T47D (cell line): ENCODE measurements around the gene VWA8.
"Not testable (repeated sequence)": the region's sequence is repeated elsewhere in the genome, so short reads cannot be mapped to it uniquely, and the experiment has no call there.

Experiments
- DNase-seq, 2 experiments: peaks; one replicate each; pipeline versions ENCODE4 v3.0.0 to v3.0.0-alpha.2; 2011 to 2012; ENCODE audit warnings: low read depth in 1 of 2, low spot score in 1 of 2
- JUND ChIP-seq: IDR thresholded peaks from 2 replicates; pipeline ENCODE4 v1.6.1; 2012; ENCODE audit warnings: low read depth
- in situ Hi-C: cut with HindIII; loops from 2 replicates; pipeline ENCODE4 v1.10.0; 2016; ENCODE audit warnings: low sequenced_read_pairs, low pct_unique_long_range_greater_than_20kb

Gene VWA8

DNA sequence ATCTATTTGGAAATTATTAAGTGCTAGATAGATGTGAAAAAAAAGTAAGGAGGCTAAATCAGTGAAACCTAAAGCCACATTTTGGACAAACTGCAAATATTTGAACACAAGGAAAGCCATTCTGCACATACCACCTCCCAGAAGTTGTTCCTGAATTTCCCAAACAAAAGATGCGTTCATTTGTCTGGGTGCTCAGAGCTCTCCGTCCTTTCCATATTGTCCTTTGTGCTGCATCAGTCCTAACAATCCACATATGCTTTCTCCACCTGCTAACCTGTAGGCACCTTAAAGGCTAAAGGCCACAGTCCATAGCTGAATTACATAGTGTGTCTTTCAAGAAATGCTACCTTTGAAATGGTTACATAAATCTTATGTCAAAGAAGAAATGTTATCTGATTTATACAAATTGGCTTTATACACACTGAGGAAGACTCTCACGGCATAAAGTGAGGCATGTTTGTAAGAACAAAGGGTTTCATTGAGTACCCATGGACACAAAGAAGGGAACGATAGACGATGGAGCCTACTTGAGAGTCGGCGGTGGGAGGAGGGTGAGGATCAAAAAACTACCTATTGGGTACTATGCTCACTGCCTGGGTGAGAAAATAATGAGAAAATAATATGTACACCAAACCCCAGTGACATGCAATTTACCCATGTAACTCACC lies 321.5 kb downstream of the VWA8 start:
- no peak for DNase-seq
- in situ Hi-C loops, result no loop called here
- no peak for TF ChIP-seq JUND

DNA sequence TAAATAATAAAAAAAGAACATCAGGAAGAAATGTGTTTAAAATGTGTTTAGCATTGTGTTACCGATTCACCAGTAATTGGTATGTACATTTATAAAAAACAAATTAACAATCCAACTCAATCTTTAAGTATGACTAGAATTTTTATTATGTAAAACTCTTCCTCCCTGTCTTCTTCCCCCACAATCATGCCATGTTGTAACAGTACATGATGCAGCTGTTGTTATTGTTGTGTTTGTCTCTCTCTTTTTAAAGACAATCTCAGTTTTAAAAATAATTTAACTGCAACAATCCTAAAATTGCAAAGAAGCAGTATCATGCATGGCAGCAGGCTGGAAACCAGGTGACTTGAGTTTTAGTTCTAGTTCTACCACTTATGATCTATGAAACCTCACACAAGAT lies 323.3 kb downstream of the VWA8 start:
- no peak for DNase-seq
- no peak for TF ChIP-seq JUND
- in situ Hi-C loops, result no loop called here

DNA sequence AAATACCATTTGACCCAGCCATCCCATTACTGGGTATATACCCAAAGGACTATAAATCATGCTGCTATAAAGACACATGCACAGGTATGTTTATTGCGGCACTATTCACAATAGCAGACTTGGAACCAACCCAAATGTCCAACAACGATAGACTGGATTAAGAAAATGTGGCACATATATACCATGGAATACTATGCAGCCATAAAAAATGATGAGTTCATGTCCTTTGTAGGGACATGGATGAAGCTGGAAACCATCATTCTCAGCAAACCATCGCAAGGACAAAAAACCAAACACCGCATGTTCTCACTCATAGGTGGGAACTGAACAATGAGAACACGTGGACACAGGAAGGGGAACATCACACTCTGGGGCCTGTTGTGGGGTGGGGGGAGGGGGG lies 323.9 kb downstream of the VWA8 start:
- in situ Hi-C loops, DNase-seq: not testable (repeated sequence)

DNA sequence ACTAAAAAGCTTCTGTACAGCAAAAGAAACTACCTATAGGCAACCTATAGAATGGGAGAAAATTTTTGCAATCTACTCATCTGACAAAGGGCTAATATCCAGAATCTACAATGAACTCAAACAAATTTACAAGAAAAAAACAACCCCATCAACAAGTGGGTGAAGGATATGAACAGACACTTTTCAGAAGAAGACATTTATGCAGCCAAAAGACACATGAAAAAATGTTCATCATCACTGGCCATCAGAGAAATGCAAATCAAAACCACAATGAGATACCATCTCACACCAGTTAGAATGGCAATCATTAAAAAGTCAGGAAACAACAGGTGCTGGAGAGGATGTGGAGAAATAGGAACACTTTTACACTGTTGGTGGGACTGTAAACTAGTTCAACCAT lies 324.3 kb downstream of the VWA8 start:
- DNase-seq, in situ Hi-C loops: not testable (repeated sequence)

DNA sequence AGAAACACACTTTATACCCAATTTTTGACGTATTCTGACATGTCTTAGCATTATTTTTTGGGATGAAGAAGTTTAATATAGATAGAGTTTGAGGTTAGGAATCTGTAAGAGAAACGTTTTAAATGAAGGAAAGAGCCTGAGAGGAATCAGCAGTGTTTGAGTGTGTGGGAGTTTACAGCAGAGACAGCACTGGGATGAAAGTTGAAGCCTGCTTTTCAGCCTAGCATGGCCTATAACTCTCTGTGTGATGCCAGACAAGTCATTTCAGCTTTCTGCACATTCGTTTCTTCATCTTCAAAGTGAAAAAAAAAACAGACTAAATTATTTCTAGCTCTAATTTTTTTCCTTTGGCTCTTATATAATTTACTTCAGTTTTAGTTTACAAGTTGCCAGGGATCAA lies 326.5 kb downstream of the VWA8 start:
- no peak for DNase-seq
- TF ChIP-seq JUND, result no peak
- in situ Hi-C loops, result no loop called here

DNA sequence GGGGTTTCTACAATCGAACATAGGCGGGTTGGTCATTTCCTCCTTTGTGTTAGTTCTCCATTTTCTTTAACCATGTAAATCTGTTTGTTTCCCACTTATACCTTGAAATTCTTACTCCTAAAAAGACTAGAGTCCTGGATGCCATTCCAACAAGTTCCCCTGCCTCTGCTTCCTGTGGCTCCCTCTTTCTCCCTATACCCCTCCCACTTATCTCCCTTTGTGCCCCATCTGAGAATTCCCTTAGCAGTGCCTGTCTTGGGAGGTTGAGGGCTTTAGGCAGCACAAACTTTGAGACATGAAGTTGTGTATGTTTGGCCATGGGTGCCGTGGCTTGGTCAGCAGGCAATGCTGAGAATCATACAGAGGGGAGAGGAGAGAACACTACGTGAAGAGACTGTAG lies 327.1 kb downstream of the VWA8 start:
- TF ChIP-seq JUND, result no peak
- no peak for DNase-seq
- in situ Hi-C loops, result no loop called here

DNA sequence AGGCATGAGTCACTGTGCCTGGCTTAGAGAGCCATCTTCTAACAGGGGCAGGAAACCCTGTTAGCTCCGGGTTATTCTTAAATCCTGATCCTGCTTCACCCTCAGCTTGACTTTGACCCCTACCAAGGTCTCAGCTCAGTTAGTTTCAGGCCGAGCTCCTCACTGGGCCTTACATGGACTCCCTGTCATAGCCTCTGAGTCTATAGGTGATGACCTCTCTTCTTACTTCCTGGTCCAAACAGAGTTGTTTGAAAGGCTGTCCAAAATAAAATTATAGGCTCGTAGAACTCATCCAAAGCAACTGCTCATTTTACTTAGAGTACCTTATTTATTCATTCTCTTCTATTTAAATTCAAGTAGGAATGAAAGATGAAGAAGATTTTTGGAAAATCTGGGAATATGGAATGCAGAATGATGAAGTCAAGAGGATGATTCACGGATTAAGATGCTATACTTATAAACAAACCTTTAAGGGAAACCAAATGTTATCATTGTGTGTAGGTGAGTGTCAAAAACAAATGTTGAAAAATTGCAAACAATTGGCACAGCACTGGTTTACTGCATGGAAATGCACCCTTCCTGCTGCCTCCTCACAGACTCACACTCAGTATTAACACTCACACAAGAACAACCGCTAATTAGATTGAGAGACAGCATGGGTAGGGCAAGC lies 329.5 kb downstream of the VWA8 start:
- in situ Hi-C loops, result no loop called here

DNA sequence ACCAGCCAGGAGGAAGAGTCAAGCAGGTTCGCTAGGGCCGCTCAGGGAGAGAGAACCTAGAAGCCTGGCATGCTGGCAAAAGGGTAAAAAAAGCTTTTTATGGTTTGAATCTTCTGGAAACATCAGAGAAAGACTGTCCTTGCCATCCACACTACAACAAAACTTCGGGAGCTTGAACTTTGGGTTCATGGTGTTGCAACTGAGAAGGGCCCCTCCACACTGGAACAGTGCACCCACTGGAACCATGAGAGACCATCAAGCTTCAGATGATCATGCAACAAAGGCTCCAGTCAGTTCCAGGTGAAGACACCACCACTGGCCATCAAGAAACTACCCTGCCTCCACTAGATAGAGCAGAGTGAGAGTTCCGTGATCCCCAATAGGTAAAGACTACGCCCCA lies 333.5 kb downstream of the VWA8 start:
- no peak for TF ChIP-seq JUND
- in situ Hi-C loops, result no loop called here
- DNase-seq, result no peak

More for the DNA sequence above, 329.5 kb downstream of the VWA8 start:
- no peak for TF ChIP-seq JUND
- DNase-seq, result no peak

DNA sequence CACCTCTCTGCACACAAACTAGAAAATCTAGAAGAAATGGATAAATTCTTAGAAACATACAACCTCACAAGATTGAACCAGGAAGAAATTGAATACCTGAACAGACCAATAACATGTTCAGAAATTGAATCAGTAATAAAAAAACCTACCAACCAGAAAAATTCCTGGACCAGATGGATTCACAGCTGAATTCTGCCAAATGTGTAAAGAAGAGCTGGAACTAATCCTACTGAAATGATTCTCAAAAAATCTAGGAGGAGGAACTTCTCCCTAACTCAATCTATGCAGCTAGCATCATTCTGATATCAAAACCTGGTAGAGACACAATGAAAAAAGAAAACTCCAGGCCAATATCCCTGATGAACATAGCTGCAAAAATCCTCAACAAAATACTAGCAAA lies 336.9 kb downstream of the VWA8 start:
- DNase-seq, result no peak
- in situ Hi-C loops, result no loop called here
- TF ChIP-seq JUND, result no peak

DNA sequence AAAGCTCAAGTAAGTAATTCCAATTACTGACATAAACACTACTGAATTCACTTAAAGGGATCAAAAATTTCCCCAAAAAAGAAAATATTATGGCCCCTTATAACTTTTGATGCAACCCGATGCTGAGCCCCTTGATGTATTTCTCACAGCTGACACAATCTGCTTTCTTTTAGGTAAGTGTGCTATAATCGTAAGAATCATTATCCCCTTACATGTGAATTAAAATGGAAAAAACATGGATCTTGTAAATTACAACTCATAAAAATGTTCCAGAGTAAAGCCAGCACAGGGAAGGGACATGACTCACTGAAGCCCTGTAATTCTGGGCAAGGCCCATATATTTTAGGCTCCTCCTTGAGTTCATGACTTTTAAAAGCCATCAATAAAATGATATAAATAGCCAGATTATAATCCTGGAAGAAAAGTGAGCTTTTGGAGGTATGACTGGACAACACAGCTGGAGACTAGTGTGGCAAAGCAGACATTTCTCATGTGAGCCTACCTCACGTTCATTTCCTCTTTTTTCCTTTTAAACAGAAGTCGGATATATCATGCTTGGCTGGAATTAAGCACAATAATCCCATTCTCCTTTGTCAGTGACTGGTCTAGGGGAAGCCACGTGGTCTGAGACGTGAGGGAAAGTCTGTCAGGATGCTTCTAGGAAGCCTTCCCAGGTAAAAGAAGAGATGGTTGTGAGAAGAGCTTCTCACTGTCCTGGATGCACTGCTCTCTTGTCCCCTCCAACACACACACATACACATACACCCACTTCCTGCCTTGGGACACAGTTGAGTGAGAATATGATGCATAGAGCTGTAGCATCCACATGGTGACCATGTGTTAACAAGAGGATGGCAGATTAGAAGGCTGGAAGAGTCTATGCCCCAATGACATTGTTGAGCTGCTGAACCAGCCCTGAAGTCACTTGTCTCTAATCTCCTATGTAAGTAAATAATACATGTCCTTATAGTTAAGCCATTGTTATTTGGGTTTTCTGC lies 338.2 kb downstream of the VWA8 start:
- DNase-seq, result no peak
- TF ChIP-seq JUND, result no peak
- in situ Hi-C loops, result no loop called here

DNA sequence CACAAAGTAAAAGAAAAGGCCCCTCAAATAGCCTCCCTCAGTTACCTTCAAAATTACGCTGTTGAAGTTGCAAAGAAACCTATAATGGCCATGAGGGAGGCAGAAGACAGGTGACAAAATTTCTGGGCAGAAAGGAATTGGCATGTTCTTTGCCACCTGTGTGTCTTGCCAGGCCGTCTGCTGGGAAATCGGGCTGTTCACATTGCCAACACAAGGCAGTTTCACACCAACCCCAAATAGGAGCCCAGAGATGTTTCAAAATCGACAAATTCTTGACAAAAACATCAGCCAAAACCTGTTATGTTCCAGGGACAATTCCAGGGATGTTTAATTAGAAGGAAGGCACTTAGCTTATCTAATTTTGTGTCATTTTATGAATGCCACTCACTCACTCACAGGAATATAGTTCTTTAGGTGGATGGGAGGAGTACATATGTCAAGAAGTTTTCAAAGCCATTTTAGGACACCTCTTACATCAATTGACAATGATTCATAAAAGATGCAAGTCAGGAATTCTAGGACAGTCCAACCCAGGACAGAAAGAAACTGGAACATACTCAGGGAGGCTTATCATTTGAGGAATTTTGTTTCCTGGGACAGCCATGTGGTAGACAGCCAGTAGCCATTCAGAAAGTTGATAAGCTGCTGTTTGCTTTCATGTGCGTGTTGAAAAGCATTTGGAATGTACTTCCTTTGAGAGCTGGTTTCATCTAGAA lies 339.0 kb downstream of the VWA8 start:
- no peak for DNase-seq
- no peak for TF ChIP-seq JUND
- in situ Hi-C loops, result no loop called here

DNA sequence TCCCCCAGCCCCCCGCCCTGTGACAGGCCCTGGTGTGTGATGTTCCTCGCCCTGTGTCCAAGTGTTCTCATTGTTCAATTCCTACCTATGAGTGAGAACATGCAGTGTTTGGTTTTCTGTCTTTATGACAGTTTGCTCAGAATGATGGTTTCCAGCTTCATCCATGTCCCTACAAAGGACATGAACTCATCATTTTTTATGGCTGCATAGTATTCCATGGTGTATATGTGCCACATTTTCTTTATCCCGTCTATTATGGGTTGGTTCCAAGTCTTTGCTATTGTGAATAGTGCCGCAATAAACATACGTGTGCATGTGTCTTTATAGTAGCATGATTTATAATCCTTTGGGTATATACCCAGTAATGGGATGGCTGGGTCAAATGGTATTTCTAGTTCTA lies 343.3 kb downstream of the VWA8 start:
- in situ Hi-C loops, DNase-seq: not testable (repeated sequence)
